ENCODE results near the gene SCN2B. TPM values are rescaled to one million over a fixed set of nuclear protein-coding genes. Genes with fewer than 3 reads are reported as not detected.
A peak's percentile ranks its signal among the peaks of the same experiment; 100 is the strongest.

SCN2B gene
- polyA plus RNA-seq, 4 donors = under 0.01 to 2.3 (median 1.0) TPM; not detected in 1

DNA sequence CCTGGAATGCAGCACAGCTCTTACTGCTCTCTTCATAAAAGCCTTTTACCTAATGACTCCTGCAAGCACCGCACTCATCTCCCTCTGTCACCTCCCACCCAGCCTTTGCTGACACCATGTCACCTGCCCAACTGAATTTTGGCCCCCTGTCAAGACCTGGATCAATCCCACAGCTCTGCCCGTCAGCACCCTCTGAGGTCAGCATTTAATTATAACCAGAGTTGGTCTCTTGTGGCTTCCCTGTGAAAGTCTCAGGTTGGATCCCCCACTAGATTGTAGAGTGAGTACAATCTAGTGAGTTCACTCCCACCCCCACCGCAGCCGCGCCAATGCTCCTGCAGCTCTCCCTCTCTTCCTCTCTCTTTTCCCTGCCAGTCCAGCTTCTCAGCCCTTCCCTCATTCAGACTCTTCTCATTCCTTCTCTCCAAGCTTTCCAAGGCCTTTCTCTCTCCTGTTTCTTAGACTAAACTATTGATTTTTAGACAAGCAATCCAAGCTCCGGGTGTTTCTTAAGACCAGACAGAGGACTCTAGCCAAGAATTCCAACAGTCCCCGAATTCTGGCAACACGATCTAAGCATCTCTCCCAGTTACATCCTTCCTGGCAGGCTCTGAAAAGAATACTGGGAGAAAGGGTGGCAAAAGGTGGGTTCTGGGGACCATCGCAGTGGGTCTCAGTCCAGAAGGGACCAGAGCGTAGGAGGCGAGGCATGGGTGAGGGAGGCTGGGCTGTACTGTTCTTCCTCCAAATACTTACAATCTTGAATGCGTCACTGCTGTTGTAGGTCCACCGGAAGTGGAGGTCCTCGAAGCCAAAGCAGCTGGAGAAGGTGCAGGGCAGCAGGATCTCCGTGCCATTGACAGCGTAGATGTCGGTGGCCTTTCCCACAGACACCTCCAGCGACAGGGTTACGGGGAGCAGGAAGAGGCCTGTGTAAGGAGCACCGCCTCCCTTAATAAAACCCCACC, 31.9 kb downstream of the SCN2B start:
- Histone ChIP-seq H3K27me3 (ENCODE audit: control insufficient read depth in 3 of 3, insufficient read depth in 3 of 3, low read length in 3 of 3) (peaks cover 0 to 67% (median 1%) of the 10 kb centered on the region in 3 donors), H3K9me3 (ENCODE audit: control insufficient read depth in 2 of 2, insufficient read depth in 1 of 2, low read depth in 1 of 2, low read length in 1 of 2) (no peaks in the 10 kb centered on the region), H3K27ac (ENCODE audit: low read depth in 1 of 3, low read length in 2 of 3) (no peak overlapping the region), H3K4me1 (ENCODE audit: control insufficient read depth in 3 of 3, insufficient read depth in 2 of 3, low read depth in 1 of 3, low read length in 2 of 3) (no peaks in the 10 kb centered on the region), H3K4me3 (ENCODE audit: low read depth in 1 of 3, low read length in 3 of 3) (no peak overlapping the region), H3K36me3 (ENCODE audit: control insufficient read depth in 3 of 3, insufficient read depth in 2 of 3, low read depth in 1 of 3, low read length in 3 of 3) (no peaks in the 10 kb centered on the region)
- FAIRE-seq (no peak), DNase-seq (no peak)
- 56 to 59% (median 59%) methylated on average over 20 of the region's 20 CpGs for WGBS, 3 donors

GRCh38 chr11:118143661-118144185, 32.7 kb downstream of the SCN2B start:
- FAIRE-seq = no peak

GRCh38 chr11:118142809-118143208, 33.6 kb downstream of the SCN2B start:
- 22 to 37% (median 24%) methylated on average over 6 of the region's 6 CpGs for WGBS, 3 donors
- Histone ChIP-seq H3K4me3 (ENCODE audit: low read depth in 1 of 3, low read length in 3 of 3) (no peak overlapping the region), H3K36me3 (ENCODE audit: control insufficient read depth in 3 of 3, insufficient read depth in 2 of 3, low read depth in 1 of 3, low read length in 3 of 3) (no peaks in the 10 kb centered on the region), H3K27ac (ENCODE audit: low read depth in 1 of 3, low read length in 2 of 3) (no peak overlapping the region), H3K27me3 (ENCODE audit: control insufficient read depth in 3 of 3, insufficient read depth in 3 of 3, low read length in 3 of 3) (peaks cover 0 to 64% (median 1%) of the 10 kb centered on the region in 3 donors), H3K9me3 (ENCODE audit: control insufficient read depth in 2 of 2, insufficient read depth in 1 of 2, low read depth in 1 of 2, low read length in 1 of 2) (no peaks in the 10 kb centered on the region), H3K4me1 (ENCODE audit: control insufficient read depth in 3 of 3, insufficient read depth in 2 of 3, low read depth in 1 of 3, low read length in 2 of 3) (no peaks in the 10 kb centered on the region)
- no peak for FAIRE-seq
- DNase-seq = peak; percentile 26 to 33

More at GRCh38 chr11:118143661-118144185, 32.7 kb downstream of the SCN2B start:
- Histone ChIP-seq H3K4me1 (ENCODE audit: control insufficient read depth in 3 of 3, insufficient read depth in 2 of 3, low read depth in 1 of 3, low read length in 2 of 3) (no peaks in the 10 kb centered on the region), H3K36me3 (ENCODE audit: control insufficient read depth in 3 of 3, insufficient read depth in 2 of 3, low read depth in 1 of 3, low read length in 3 of 3) (no peaks in the 10 kb centered on the region), H3K9me3 (ENCODE audit: control insufficient read depth in 2 of 2, insufficient read depth in 1 of 2, low read depth in 1 of 2, low read length in 1 of 2) (no peaks in the 10 kb centered on the region), H3K4me3 (ENCODE audit: low read depth in 1 of 3, low read length in 3 of 3) (no peak overlapping the region), H3K27me3 (ENCODE audit: control insufficient read depth in 3 of 3, insufficient read depth in 3 of 3, low read length in 3 of 3) (peaks cover 0 to 63% (median 1%) of the 10 kb centered on the region in 3 donors), H3K27ac (ENCODE audit: low read depth in 1 of 3, low read length in 2 of 3) (no peak overlapping the region)
- no peak for DNase-seq
- 66 to 81% (median 79%) methylated on average over 12 of the region's 12 CpGs for WGBS, 3 donors

DNA sequence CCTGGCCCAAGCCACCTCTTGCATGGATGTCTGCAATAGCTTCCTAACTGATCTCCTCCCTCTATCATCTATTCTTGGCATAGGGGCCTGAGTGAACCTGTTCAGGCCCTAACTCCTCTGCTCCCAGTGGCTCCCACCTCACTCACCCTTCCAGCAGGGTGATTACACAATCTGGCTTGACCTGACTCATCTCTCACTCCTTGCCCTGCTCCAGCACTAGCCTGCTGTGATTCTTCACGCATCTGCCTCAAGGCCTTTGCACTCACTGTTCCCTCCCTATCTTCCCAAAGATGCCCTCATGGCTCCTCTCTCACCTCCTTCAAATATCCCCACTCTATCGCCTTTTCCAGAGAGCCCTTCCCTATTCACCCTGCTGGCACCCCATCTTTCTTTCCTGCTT, 34.4 kb downstream of the SCN2B start:
- no peak overlapping the region for H3K27ac ChIP-seq (ENCODE audit: low read depth in 1 of 3, low read length in 2 of 3)
- FAIRE-seq (no peak), DNase-seq (no peak)
- no peaks in the 10 kb centered on the region for H3K9me3 ChIP-seq (ENCODE audit: control insufficient read depth in 2 of 2, insufficient read depth in 1 of 2, low read depth in 1 of 2, low read length in 1 of 2)
- 41 to 61% (median 47%) methylated on average over 2 of the region's 2 CpGs for WGBS, 3 donors
- no peaks in the 10 kb centered on the region for H3K4me1 ChIP-seq (ENCODE audit: control insufficient read depth in 3 of 3, insufficient read depth in 2 of 3, low read depth in 1 of 3, low read length in 2 of 3)
- H3K27me3 ChIP-seq (ENCODE audit: control insufficient read depth in 3 of 3, insufficient read depth in 3 of 3, low read length in 3 of 3) = peaks cover 0 to 63% (median 1%) of the 10 kb centered on the region in 3 donors
- H3K36me3 ChIP-seq (ENCODE audit: control insufficient read depth in 3 of 3, insufficient read depth in 2 of 3, low read depth in 1 of 3, low read length in 3 of 3) = no peaks in the 10 kb centered on the region
- no peak overlapping the region for H3K4me3 ChIP-seq (ENCODE audit: low read depth in 1 of 3, low read length in 3 of 3)

DNA sequence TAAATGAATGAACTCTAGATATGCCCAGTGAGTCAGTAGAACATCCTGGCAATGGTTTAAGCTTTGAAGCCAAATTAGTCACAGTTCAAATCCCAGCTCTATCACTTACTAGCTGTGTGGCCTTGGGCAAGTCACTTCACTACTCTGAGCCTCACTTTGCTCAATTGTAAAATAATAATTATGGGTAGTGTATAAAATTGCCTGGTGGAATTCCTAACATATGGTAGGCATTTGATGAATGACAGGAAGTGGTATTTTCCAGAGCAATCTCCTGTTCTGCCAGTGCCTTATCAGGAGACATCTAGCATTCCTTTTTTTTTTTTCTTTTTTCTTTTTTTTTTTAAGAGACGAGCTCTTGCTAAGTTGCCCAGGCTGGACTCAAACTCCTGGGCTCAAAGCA, 36.9 kb downstream of the SCN2B start:
- H3K27me3 ChIP-seq (ENCODE audit: control insufficient read depth in 3 of 3, insufficient read depth in 3 of 3, low read length in 3 of 3) = peaks cover 0 to 60% (median 0%) of the 10 kb centered on the region in 3 donors
- 17 to 63% (median 50%) methylated on average over 1 of the region's 1 CpG for WGBS, 3 donors
- FAIRE-seq = no peak

GRCh38 chr11:118138839-118139420, 37.5 kb downstream of the SCN2B start:
- FAIRE-seq = no peak
- H3K4me3 ChIP-seq (ENCODE audit: low read depth in 1 of 3, low read length in 3 of 3) = no peak overlapping the region

More for the DNA sequence above, 36.9 kb downstream of the SCN2B start:
- no peaks in the 10 kb centered on the region for H3K36me3 ChIP-seq (ENCODE audit: control insufficient read depth in 3 of 3, insufficient read depth in 2 of 3, low read depth in 1 of 3, low read length in 3 of 3)
- no peak for DNase-seq
- H3K9me3 ChIP-seq (ENCODE audit: control insufficient read depth in 2 of 2, insufficient read depth in 1 of 2, low read depth in 1 of 2, low read length in 1 of 2) = no peaks in the 10 kb centered on the region
- no peak overlapping the region for H3K4me3 ChIP-seq (ENCODE audit: low read depth in 1 of 3, low read length in 3 of 3)
- H3K27ac ChIP-seq (ENCODE audit: low read depth in 1 of 3, low read length in 2 of 3) = no peak overlapping the region
- H3K4me1 ChIP-seq (ENCODE audit: control insufficient read depth in 3 of 3, insufficient read depth in 2 of 3, low read depth in 1 of 3, low read length in 2 of 3) = no peaks in the 10 kb centered on the region

DNA sequence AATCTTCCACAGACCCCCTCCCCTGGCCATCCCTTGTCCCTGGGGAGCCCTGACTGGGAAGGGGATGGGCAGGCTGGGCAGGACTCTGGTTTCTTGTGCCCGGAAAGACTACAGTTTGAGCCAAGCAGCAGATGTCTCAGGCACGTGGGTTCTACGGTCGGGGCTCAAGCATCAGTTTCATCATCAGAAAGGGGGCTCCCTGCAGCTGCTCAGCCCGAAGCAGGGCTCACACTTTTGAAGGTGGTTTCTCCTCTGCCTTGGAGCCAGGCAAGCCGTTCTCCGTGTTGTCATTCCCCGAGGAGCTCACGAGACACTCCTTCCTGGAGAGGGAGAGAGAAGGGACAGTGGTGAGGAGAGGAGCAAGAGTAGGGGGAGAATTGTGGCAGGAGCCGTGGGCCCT, 39.6 kb downstream of the SCN2B start:
- peaks cover 0 to 5% (median 0%) of the 10 kb centered on the region in 3 donors for H3K36me3 ChIP-seq (ENCODE audit: control insufficient read depth in 3 of 3, insufficient read depth in 2 of 3, low read depth in 1 of 3, low read length in 3 of 3)
- FAIRE-seq = no peak
- H3K4me1 ChIP-seq (ENCODE audit: control insufficient read depth in 3 of 3, insufficient read depth in 2 of 3, low read depth in 1 of 3, low read length in 2 of 3) = no peaks in the 10 kb centered on the region
- no peaks in the 10 kb centered on the region for H3K9me3 ChIP-seq (ENCODE audit: control insufficient read depth in 2 of 2, insufficient read depth in 1 of 2, low read depth in 1 of 2, low read length in 1 of 2)
- H3K27me3 ChIP-seq (ENCODE audit: control insufficient read depth in 3 of 3, insufficient read depth in 3 of 3, low read length in 3 of 3) = peaks cover 0 to 38% (median 0%) of the 10 kb centered on the region in 3 donors
- no peak overlapping the region for H3K27ac ChIP-seq (ENCODE audit: low read depth in 1 of 3, low read length in 2 of 3)
- DNase-seq = no peak
- no peak overlapping the region for H3K4me3 ChIP-seq (ENCODE audit: low read depth in 1 of 3, low read length in 3 of 3)
- 37 to 70% (median 38%) methylated on average over 10 of the region's 10 CpGs for WGBS, 3 donors

More at GRCh38 chr11:118138839-118139420, 37.5 kb downstream of the SCN2B start:
- DNase-seq = no peak
- H3K27ac ChIP-seq (ENCODE audit: low read depth in 1 of 3, low read length in 2 of 3) = no peak overlapping the region
- H3K36me3 ChIP-seq (ENCODE audit: control insufficient read depth in 3 of 3, insufficient read depth in 2 of 3, low read depth in 1 of 3, low read length in 3 of 3) = no peaks in the 10 kb centered on the region
- 42 to 48% (median 48%) methylated on average over 10 of the region's 10 CpGs for WGBS, 3 donors
- H3K4me1 ChIP-seq (ENCODE audit: control insufficient read depth in 3 of 3, insufficient read depth in 2 of 3, low read depth in 1 of 3, low read length in 2 of 3) = no peaks in the 10 kb centered on the region
- no peaks in the 10 kb centered on the region for H3K9me3 ChIP-seq (ENCODE audit: control insufficient read depth in 2 of 2, insufficient read depth in 1 of 2, low read depth in 1 of 2, low read length in 1 of 2)
- peaks cover 0 to 55% (median 0%) of the 10 kb centered on the region in 3 donors for H3K27me3 ChIP-seq (ENCODE audit: control insufficient read depth in 3 of 3, insufficient read depth in 3 of 3, low read length in 3 of 3)

- H3K9me3 ChIP-seq (ENCODE audit: control insufficient read depth in 2 of 2, insufficient read depth in 1 of 2, low read depth in 1 of 2, low read length in 1 of 2) = no peaks in the 10 kb centered on the region
- peaks cover 0 to 34% (median 0%) of the 10 kb centered on the region in 3 donors for H3K27me3 ChIP-seq (ENCODE audit: control insufficient read depth in 3 of 3, insufficient read depth in 3 of 3, low read length in 3 of 3)
- FAIRE-seq (no peak), DNase-seq (no peak)
- 56 to 83% (median 79%) methylated on average over 2 of the region's 2 CpGs for WGBS, 3 donors
- no peak overlapping the region for H3K4me3 ChIP-seq (ENCODE audit: low read depth in 1 of 3, low read length in 3 of 3)
- no peak overlapping the region for H3K27ac ChIP-seq (ENCODE audit: low read depth in 1 of 3, low read length in 2 of 3)
- H3K36me3 ChIP-seq (ENCODE audit: control insufficient read depth in 3 of 3, insufficient read depth in 2 of 3, low read depth in 1 of 3, low read length in 3 of 3) = peaks cover 0 to 5% (median 0%) of the 10 kb centered on the region in 3 donors
- no peaks in the 10 kb centered on the region for H3K4me1 ChIP-seq (ENCODE audit: control insufficient read depth in 3 of 3, insufficient read depth in 2 of 3, low read depth in 1 of 3, low read length in 2 of 3)
Measured at GRCh38 chr11:118136341-118136740, 40.1 kb downstream of the SCN2B start.
